GM21723 (cell line): ENCODE data around the gene RHOBTB1.
"Not testable (repeated sequence)": the region's sequence is repeated elsewhere in the genome, so short reads cannot be mapped to it uniquely, and the experiment has no call there.

Source experiments
- ATAC-seq: cut with Tn5 transposase; IDR thresholded peaks from one replicate; pipeline ENCODE4 v1.9.1; 2021; ENCODE audit warnings: mild to moderate bottlenecking, moderate library complexity; ENCODE audit not compliant: unreplicated experiment

Gene RHOBTB1

DNA sequence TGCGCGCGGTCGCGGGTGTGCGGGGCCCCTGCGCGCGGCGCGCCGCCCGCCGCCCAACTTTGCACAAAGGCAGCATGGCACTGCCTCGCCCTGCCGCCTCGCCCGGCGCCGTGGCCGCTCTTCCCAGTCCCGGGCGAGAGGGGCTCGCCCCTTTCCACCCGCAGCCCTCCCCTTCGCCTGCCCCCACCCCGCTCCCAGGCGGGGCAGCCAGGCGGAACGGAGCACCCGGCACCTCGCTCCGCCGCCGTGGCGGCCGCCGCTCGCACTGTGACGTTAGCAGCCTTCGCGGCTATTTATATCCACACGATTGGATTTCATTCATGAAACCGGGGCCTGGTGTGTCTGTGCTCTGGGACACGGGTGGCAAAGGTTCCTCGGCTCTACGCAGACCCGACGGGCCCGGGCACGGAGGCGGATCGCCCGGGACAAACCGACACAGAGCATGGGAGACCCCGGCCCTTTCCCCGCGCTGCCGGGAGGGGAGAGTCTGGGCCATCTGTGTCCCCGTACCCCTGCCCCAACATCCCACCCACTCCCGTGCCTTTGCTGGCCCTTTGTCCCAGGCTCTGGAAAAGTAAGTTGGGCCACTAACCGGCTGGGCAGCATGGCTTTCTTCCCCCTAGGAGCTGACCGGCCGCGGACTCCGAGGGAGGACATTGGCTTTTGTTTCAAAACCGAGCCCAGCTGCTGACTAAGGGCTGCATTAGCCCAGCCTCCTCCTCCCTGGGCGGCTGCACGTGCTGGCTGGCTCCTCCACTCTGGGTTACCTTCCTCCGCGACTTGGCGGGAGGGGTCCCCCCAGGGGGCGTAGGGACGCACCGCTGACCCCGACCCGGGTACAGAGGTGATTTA, at the start of gene RHOBTB1:
Gene RHOBTB1, minus strand, starts transcription at position 128 of the 852 bp plus-strand sequence. CDS start 32,643 bp downstream, outside the sequence.
- ATAC-seq = peak; percentile 49

- ATAC-seq = no peak
These were observed 48.7 kb upstream of the RHOBTB1 start for GRCh38 chr10:60992636-60993035.

GRCh38 chr10:60990663-60991062, 46.7 kb upstream of the RHOBTB1 start:
- no peak for ATAC-seq

- peak; percentile 84 for ATAC-seq
These were observed 45.5 kb upstream of the RHOBTB1 start for GRCh38 chr10:60989400-60989876.

- ATAC-seq = no peak
These were observed 42.8 kb upstream of the RHOBTB1 start for GRCh38 chr10:60986791-60987190.

GRCh38 chr10:60985951-60986350, 42.0 kb upstream of the RHOBTB1 start:
- ATAC-seq = no peak

DNA sequence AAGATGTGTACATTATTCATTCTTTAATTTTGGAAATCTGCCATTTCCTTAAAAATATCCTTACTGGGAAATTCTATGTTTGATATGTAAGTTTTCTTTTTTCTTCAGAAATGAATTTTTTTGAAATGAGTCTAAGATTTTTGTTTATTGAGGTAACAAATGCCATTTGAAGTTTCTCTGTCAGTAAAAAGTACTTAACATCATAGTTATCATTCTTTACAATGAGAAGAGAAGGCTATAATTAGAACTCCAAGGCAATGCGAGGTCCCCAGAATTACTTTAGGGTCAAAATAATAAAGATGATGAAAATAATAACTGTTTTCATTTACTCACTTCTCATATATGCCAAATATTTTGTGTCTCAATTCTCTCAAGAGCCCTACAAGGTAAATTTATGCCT, 37.0 kb upstream of the RHOBTB1 start:
- no peak for ATAC-seq

GRCh38 chr10:60979667-60980104, 35.7 kb upstream of the RHOBTB1 start:
- no peak for ATAC-seq

DNA sequence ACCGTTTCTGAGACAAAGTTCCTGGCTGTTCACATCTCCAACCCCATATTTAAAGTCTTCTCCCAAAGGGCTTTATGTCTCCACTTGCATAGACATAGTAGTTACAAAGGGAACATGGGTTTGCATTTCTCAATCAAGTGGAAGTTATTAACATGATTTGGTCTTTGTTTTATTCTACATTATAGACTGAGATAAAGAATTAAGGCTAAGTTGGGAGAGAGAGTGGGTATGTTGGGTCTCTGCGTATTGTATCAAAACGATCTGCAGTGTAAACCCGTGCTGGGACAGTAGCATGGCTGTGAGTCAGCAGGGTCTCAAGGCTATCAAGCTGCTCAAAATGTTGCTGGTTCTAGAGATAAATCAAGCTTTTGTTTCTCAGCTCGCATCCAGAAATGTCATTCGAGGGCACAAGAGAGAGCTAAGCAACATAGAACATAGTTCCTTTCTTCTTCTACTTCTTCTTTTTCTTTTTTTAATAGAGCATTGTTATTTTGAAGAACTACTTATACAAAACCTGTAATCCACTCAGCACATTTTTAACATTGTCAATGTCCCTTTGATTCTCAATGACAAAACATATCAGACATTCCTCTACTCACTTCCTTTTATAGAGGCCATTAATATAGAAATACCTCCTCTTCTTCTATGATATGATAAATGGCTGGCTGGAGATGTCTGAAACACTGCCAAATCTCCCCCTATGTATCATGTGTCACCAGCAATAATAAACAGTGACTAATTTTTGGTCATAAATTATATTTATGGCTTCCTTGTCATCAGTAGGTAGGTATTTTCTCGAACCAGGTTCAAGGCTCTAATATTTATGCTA, 34.5 kb upstream of the RHOBTB1 start:
- ATAC-seq = no peak

GRCh38 chr10:60977161-60978122, 33.5 kb upstream of the RHOBTB1 start:
- ATAC-seq = no peak

- ATAC-seq = no peak
These were observed 32.7 kb upstream of the RHOBTB1 start for GRCh38 chr10:60976687-60977086.

DNA sequence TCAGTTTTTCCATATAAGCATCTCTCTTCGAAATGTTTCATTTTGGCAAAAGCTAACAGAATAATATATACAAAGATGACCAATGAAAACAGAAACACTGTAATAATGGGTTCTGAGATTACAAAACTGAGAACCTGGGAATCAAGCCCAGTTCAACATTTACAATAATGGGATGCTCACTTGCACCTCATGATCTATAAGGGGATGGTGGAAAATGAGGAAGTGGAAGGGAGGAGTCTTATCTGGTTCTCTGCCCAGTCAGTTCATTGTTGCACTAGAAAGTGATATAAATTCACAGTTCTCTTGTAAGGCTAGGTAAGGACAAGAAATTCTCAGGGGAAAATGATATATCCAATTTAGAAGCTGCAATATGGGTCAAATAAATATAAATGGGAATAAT, 31.7 kb upstream of the RHOBTB1 start:
- ATAC-seq = no peak

DNA sequence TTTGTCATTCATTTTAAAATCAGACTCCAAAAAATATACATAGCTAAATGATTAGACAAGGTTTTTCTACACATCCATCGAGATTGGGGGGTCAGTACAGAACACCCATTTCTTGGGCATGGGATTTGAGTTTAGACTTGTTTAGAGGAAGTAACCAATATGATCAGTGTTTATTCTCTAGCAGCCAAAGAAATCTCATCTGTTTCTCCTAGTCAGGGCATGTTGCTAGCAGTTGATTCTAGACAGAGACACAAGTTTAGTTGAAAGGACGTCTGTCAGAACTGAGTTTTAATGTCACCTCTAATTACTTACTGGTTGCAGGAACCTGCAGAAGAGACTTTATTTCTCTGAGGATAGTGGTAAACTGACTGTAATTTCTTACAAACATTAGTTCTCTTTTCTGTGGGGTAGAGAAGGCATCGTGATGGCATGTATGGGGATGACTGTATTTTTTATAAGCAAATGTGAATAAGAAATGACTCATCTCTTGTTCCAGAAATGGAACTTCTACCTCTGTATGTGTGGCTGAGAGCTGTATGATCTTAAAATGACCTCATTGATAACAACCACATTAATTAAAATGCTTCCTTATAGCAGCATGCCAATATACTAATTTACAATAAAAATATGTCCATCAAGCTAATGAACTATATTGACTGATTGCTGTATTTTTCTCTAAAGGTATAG, 30.6 kb upstream of the RHOBTB1 start:
- ATAC-seq = no peak

GRCh38 chr10:60973086-60973485, 29.1 kb upstream of the RHOBTB1 start:
- no peak for ATAC-seq

GRCh38 chr10:60972181-60972580, 28.2 kb upstream of the RHOBTB1 start:
- ATAC-seq = not testable (repeated sequence)

DNA sequence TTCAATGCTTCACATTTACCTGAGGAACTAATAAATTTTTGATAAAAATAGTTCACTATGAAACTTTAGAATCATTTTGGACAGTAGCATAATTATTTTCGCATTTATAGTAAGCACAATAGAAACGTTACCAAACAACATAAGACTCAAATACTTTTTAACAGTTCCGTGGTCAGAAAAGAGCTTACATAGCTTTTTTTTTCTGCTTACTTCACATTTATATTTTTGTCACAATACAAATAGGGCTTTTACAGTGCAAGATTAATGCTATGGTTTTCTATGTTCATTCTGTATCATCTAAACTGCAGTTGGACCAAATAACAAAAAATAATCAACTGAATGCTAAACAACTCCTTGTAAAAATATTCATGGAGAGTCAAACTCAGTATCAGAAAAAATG, 26.5 kb upstream of the RHOBTB1 start:
- no peak for ATAC-seq

DNA sequence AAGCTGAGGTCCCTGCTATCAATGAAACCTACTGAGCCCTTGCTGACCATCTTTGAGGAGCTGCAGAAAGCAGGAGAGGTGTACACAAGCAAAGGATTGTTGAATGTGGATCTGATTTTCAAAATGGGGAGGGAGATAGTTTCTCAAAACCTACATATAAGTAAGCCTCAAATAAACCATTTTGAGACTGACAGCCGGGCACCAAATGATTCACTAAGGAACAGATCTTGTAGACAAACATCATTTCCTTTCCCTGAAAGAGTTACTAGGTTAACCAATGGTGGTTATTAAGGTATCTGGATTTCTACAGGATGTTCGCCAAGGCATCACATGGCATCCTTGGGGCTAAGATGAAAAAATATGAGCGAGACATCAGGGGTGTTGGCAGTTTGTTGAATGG, 24.5 kb upstream of the RHOBTB1 start:
- no peak for ATAC-seq

GRCh38 chr10:60967854-60968484, 24.0 kb upstream of the RHOBTB1 start:
- ATAC-seq = no peak

- ATAC-seq = no peak
These were observed 23.3 kb upstream of the RHOBTB1 start for GRCh38 chr10:60967260-60967659.
